Right lobe of liver (tissue), 6 donors: Measurements from ENCODE around the gene ISYNA1. TPM values are rescaled to one million over a fixed set of nuclear protein-coding genes. Genes with fewer than 3 reads are reported as not detected.
"Not testable (repeated sequence)": the region's sequence is repeated elsewhere in the genome, so short reads cannot be mapped to it uniquely, and the experiment has no call there.

Experiments used
- ATAC-seq, 4 donors: fragments of 200-7000 bp; cut with Tn5 transposase; one replicate each; pipeline ENCODE4 v1.9.1; 2020; ENCODE audit warnings: mild to moderate bottlenecking in 4 of 4, moderate library complexity in 4 of 4
- DNase-seq, 3 donors: peaks; one replicate each; pipeline ENCODE4 v3.0.0-alpha.2; 2020
- H3K27ac ChIP-seq, 3 donors: fragments of 200-600 bp; one replicate each; pipeline ENCODE4 v1.8.0; 2022
- H3K27me3 ChIP-seq, 2 donors: fragments of 200-600 bp; one replicate each; pipeline ENCODE4 v1.8.0; 2022
- H3K36me3 ChIP-seq, 4 donors: fragments of 200-600 bp; sonication (generic) in 1 of 4; one replicate each; pipeline versions ENCODE4 v1.5.1 to v1.8.0; 2017 to 2022; ENCODE audit warnings: control low read depth in 1 of 4
- H3K4me1 ChIP-seq, 4 donors: fragments of 200-600 bp; sonication (generic) in 1 of 4; one replicate each; pipeline versions ENCODE4 v1.5.1 to v1.8.0; 2017 to 2022; ENCODE audit warnings: control low read depth in 1 of 4
- H3K4me3 ChIP-seq, 3 donors: fragments of 200-600 bp; one replicate each; pipeline ENCODE4 v1.8.0; 2022
- H3K9me3 ChIP-seq, 4 donors: fragments of 200-600 bp; sonication (generic) in 1 of 4; one replicate each; pipeline versions ENCODE4 v1.5.1 to v1.8.0; 2017 to 2022; ENCODE audit warnings: control low read depth in 1 of 4
- POLR2A ChIP-seq: fragments of 450-650 bp; IDR thresholded peaks from one replicate; pipeline ENCODE4 v1.6.1; 2017; ENCODE audit warnings: antibody characterized with exemption, mild to moderate bottlenecking
- WGBS: methylation state at CpG from one replicate; pipeline ENCODE4 v1.1.6; 2018; ENCODE audit warnings: low coverage, low lambda C conversion rate; ENCODE audit not compliant: insufficient coverage; ENCODE audit errors: missing lambda C conversion rate; 5-methylcytosine and 5-hydroxymethylcytosine counted together
- intact Hi-C, 2 donors: fragments of 100-400 bp; cut with DNase I; formaldehyde crosslinking; loops; one replicate each; pipeline versions ENCODE4 v1.11.2 to v1.14.1; 2022
- total RNA-seq, 6 experiments: library from RNA; depleted of rRNA in 2 of 6; stranded (reverse); fragments of >200 nt in 2 of 6; fragmentation: NEBNext Ultra II Directional in 3 of 6; extraction: Animal tissue kit (Norgen Biotek cat#: 25700) in 3 of 6; gene quantifications; one replicate each; pipeline versions ENCODE4 v1.1.0 to v1.2.4, GENCODE V29; 2016 to 2023
- TF ChIP-seq, protein P1 (sequence below), 4 donors: fragments of 200-600 bp in 3 of 4; fragments of 450-650 bp in 1 of 4; IDR thresholded peaks; one replicate each; pipeline versions ENCODE4 v1.5.1 to v1.8.0; 2016 to 2022; ENCODE audit warnings: antibody characterized with exemption in 4 of 4, mild to moderate bottlenecking in 2 of 4
- donor health status: DM: no; HTN: yes; CAD: no.
- donor health status: DM: no; HTN: no; CAD: no.
- donor health status: DM: no; HTN: no; CAD: no.
- donor health status: DM: no; HTN: yes; CAD: no.
- donor health status: DM: no; HTN: yes; CAD: no.

Gene ISYNA1
- total RNA-seq, 6 experiments from 2014 or later, result 6.5 to 8.3 (median 7.8) TPM

DNA sequence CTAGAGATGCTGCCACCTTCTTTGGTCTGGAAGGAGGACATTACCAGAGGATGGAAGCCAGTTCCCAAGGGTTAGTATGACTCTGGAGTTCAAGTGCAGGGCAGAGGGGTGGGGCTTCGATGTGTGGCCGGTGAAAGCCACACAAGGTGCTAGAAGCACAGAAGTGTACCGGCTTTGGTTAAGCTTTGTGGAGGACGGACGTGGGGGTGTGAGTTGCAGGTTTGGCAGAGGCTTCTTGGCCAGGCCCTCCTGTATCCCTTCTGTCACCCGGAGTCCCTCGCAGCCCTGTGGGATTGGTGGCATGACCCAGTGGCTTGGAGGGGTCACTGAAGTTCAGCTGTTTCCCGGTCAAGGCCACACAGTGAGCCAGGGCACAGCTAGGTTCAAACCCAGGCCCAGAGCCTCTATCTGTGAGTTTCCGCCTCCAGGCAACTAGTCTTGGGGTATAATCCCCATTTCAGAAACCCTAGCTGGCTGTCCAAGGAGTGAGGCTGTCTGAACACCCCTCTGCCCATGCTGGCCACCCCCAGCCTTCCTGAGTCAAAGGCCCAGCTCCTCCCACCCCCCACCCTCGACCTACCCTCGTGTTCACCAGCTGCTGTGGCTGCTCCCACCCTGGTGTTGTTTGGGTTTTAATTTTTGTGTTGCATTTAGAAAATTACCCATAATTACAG, 23.3 kb downstream of the ISYNA1 start:
- H3K27me3 ChIP-seq, result peaks cover 0 to 5% of the 10 kb centered on the region in 2 donors
- intact Hi-C loops, result loop anchor here (5.0 to 10.0 kb wide), 2 partner anchors 62 to 140 kb away; partner anchors contain the start of gene IQCN (in 1 of the 2)
- WGBS, result 8% methylated on average over 9 of the region's 11 CpGs
- H3K27ac ChIP-seq, result peak overlapping the region; percentile 23 to 84 (median 77)
- H3K9me3 ChIP-seq, result no peaks in the 10 kb centered on the region
- DNase-seq (peak; percentile 54 to 86 (median 68)), ATAC-seq (peak; percentile 17 to 45 (median 38))
- peak overlapping the region in 2 of 3 donors; percentile 4 to 11 for H3K4me3 ChIP-seq
- H3K36me3 ChIP-seq, result no peaks in the 10 kb centered on the region
- H3K4me1 ChIP-seq, result peaks cover 0 to 40% (median 16%) of the 10 kb centered on the region in 4 donors
- TF ChIP-seq POLR2A, result no peak
- TF ChIP-seq, protein P1, sequence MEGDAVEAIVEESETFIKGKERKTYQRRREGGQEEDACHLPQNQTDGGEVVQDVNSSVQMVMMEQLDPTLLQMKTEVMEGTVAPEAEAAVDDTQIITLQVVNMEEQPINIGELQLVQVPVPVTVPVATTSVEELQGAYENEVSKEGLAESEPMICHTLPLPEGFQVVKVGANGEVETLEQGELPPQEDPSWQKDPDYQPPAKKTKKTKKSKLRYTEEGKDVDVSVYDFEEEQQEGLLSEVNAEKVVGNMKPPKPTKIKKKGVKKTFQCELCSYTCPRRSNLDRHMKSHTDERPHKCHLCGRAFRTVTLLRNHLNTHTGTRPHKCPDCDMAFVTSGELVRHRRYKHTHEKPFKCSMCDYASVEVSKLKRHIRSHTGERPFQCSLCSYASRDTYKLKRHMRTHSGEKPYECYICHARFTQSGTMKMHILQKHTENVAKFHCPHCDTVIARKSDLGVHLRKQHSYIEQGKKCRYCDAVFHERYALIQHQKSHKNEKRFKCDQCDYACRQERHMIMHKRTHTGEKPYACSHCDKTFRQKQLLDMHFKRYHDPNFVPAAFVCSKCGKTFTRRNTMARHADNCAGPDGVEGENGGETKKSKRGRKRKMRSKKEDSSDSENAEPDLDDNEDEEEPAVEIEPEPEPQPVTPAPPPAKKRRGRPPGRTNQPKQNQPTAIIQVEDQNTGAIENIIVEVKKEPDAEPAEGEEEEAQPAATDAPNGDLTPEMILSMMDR (IDR thresholded peaks at IDR 0.05), result no peak

DNA sequence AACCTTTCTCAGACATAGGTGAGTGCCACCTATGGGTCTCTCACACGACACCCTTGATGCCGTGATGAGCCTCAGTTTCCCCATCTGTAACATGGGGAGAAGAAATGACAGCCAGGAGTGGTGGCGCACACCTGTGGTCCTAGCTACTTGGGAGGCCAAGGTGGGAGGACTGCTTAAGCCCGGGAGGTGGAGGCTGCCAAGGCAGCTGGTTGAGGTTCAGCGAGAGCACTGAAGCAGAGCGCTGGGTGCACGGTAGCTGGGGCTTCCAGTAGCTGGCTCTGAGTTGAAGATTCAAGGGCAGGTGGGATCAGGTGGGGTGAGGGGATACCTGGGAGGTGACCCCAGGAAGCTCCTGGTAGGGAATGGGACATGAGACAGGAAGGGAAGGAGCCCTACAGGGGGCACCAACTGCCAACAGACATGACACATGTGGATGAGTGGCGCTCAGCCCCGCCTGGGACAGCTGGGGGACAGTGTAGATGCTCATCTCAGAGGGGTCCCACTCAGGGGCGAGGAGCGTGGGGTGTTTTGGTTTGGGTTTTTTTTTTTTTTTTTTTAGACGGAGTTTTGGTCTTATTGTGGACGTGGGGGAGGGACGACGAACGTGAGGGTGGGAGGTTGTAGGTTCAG, 25.2 kb downstream of the ISYNA1 start:
- H3K4me3 ChIP-seq, result no peak overlapping the region
- no peaks in the 10 kb centered on the region for H3K36me3 ChIP-seq
- intact Hi-C loops, result loop anchor here (5.0 to 10.0 kb wide), 2 partner anchors 60 to 138 kb away; partner anchors contain the start of gene IQCN (in 1 of the 2)
- WGBS, result 84% methylated on average over 7 of the region's 16 CpGs
- H3K4me1 ChIP-seq, result peaks cover 0 to 31% (median 10%) of the 10 kb centered on the region in 4 donors
- H3K9me3 ChIP-seq, result no peaks in the 10 kb centered on the region
- peak in 1 of 3 donors; percentile 25 for DNase-seq
- ATAC-seq, result no peak
- no peak overlapping the region for H3K27ac ChIP-seq
- peaks cover 0 to 5% of the 10 kb centered on the region in 2 donors for H3K27me3 ChIP-seq
- no peak for TF ChIP-seq POLR2A
- TF ChIP-seq, protein P1 (IDR thresholded peaks at IDR 0.05), result no peak

DNA sequence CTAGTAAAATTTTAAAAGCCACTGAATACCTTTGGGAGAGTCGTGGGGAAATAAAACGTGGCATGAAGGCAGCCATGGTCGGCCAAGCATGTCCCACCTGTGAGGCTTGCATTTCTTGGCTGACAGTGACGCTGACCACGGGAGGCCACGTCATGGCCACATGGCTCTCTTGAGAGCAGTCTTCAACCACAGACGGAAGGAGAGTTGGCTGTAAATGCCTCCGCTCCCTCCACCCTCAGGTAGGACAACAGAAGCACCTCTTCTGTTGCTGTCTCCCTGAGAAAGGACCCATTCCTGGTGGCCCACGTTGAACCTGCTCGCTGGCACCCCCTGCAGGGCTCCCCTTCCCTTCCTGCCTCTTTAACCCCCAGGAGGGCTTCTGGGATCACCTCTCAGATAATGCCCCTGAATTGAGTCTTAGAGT, 29.9 kb downstream of the ISYNA1 start:
- H3K9me3 ChIP-seq, result no peaks in the 10 kb centered on the region
- DNase-seq (peak in 2 of 3 donors; percentile 55 to 61), ATAC-seq (peak; percentile 59 to 77 (median 68))
- H3K36me3 ChIP-seq, result no peaks in the 10 kb centered on the region
- H3K27me3 ChIP-seq, result no peaks in the 10 kb centered on the region
- intact Hi-C loops, result loop anchor here in 1 of 2 donors (5.0 kb wide), 1 partner anchor 66 kb away; the partner anchor contains the start of gene PGPEP1
- 56% methylated on average over 3 of the region's 10 CpGs for WGBS
- no peak overlapping the region for H3K27ac ChIP-seq
- peaks cover 0 to 3% (median 0%) of the 10 kb centered on the region in 4 donors for H3K4me1 ChIP-seq
- no peak overlapping the region for H3K4me3 ChIP-seq
- TF ChIP-seq POLR2A, result no peak
- TF ChIP-seq, protein P1 (IDR thresholded peaks at IDR 0.05), result peak; percentile 42 to 64 (median 49)

DNA sequence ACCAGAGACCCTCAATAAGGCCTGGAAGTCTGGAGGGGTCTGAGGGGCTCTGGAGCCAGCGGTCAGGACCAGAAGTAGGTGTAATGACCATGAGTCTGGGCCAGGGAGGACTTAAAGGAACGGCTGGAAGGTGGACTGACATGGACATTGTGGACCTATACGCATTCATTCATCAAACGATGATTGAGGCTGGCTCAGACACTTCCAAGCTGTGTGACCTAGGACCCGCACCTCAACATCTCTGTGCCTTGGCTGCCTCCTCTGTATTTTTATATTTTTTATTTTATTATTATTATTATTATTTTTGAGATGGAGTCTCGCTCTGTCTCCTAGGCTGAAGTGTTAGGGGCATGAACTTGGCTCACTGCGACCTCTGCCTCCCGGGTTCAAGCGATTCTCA, 31.2 kb downstream of the ISYNA1 start:
- ATAC-seq (no peak), DNase-seq (no peak)
- Histone ChIP-seq H3K36me3 (no peaks in the 10 kb centered on the region), H3K4me1 (peaks cover 0 to 12% (median 4%) of the 10 kb centered on the region in 4 donors), H3K27ac (no peak overlapping the region), H3K4me3 (no peak overlapping the region), H3K9me3 (no peaks in the 10 kb centered on the region), H3K27me3 (no peaks in the 10 kb centered on the region)
- 83% methylated on average over 4 of the region's 9 CpGs for WGBS
- TF ChIP-seq, protein P1 (IDR thresholded peaks at IDR 0.05), result no peak
- no peak for TF ChIP-seq POLR2A
- intact Hi-C loops, result loop anchor here in 1 of 2 donors (5.0 kb wide), 1 partner anchor 64 kb away; the partner anchor contains the start of gene PGPEP1

DNA sequence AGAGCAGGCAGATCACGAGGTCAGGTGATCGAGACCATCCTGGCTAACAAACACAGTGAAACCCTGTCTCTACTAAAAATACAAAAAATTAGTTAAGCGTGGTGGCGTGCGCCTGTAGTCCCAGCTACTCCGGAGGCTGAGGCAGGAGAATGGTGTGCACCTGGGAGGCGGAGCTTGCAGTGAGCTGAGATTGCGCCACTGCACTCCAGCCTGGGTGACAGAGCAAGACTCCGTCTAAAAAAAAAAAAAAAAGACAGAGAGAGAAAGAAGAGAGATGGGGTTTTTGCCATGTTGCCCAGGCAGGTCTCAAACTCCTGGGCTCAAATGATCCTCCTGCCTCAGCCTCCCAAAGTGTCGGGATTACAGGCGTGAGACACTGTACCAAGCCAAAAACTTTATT, 32.2 kb downstream of the ISYNA1 start:
- intact Hi-C loops, result loop anchor here in 1 of 2 donors (5.0 kb wide), 1 partner anchor 63 kb away; the partner anchor contains the start of gene PGPEP1
- 69% methylated on average over 8 of the region's 11 CpGs for WGBS
- not testable (repeated sequence) for ATAC-seq

DNA sequence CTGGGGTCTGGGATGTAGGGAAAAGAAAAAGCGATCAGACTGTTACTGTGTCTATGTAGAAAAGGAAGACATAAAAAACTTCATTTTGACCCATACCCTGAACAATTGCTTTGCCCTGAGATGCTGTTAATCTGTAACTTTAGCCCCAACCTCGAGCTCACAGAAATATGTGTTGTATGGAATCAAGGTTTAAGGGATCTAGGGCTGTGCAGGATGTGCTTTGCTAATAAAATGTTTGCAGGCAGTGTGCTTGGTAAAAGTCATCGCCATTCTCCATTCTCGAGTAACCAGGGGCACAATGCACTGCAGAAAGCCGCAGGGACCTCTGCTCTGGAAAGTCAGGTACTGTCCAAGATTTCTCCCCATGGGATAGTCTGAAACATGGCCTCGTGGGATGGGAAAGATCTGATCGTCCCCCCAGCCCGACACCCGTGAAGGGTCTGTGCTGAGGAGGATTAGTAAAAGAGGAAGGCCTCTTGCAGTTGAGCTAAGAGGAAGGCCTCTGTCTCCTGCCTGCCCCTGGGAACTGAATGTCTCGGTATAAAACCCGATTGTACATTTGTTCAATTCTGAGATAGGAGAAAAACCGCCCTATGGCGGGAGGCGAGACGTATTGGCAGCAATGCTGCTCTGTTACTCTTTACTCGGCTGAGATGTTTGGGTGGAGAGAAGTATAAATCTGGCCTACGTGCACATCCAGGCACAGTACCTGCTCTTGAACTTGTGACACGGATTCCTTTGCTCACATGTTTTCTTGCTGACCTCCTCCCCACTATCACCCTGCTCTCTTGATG, 35.3 kb downstream of the ISYNA1 start:
- intact Hi-C loops, DNase-seq, ATAC-seq, H3K4me3 ChIP-seq, H3K36me3 ChIP-seq, H3K9me3 ChIP-seq, H3K27me3 ChIP-seq: not testable (repeated sequence)
- H3K27ac ChIP-seq, result peak overlapping the region in 1 of 3 donors; percentile 24
- WGBS, result 49% methylated on average over 13 of the region's 18 CpGs
- H3K4me1 ChIP-seq, result peaks cover 0 to 34% (median 4%) of the 10 kb centered on the region in 4 donors

More for the DNA sequence above, 32.2 kb downstream of the ISYNA1 start:
- H3K9me3 ChIP-seq, H3K4me3 ChIP-seq, H3K36me3 ChIP-seq, H3K27ac ChIP-seq, DNase-seq, H3K27me3 ChIP-seq: not testable (repeated sequence)
- peaks cover 0 to 12% (median 4%) of the 10 kb centered on the region in 4 donors for H3K4me1 ChIP-seq
